ENCODE data around the gene IKZF3.

The IKZF3 gene

GRCh38 chr17:39744075-39744835 lies 119.9 kb downstream of the IKZF3 start:
- no peak for TF ChIP-seq CTCF (IDR thresholded peaks at IDR 0.05; ENCODE audit: insufficient read depth, low read length, poor library complexity, severe bottlenecking)

GRCh38 chr17:39742856-39743436 lies 121.2 kb downstream of the IKZF3 start:
- DNase-seq (ENCODE audit: extremely low read depth, insufficient read length): no peak
- Histone ChIP-seq H3K36me3 (ENCODE audit: control insufficient read depth, insufficient read depth, low read length) (no peaks in the 10 kb centered on the region), H3K27me3 (replicated peaks; ENCODE audit: control insufficient read depth, insufficient read depth, low read length) (no peaks in the 10 kb centered on the region), H3K4me3 (replicated peaks; ENCODE audit: low read depth, low read length) (no peak overlapping the region)
- no peak for TF ChIP-seq CTCF (IDR thresholded peaks at IDR 0.05; ENCODE audit: insufficient read depth, low read length, poor library complexity, severe bottlenecking)

More at GRCh38 chr17:39744075-39744835, 119.9 kb downstream of the IKZF3 start:
- Histone ChIP-seq H3K36me3 (ENCODE audit: control insufficient read depth, insufficient read depth, low read length) (no peaks in the 10 kb centered on the region), H3K27me3 (replicated peaks; ENCODE audit: control insufficient read depth, insufficient read depth, low read length) (no peaks in the 10 kb centered on the region), H3K4me3 (replicated peaks; ENCODE audit: low read depth, low read length) (no peak overlapping the region)
- no peak for DNase-seq (ENCODE audit: extremely low read depth, insufficient read length)

- no peaks in the 10 kb centered on the region for H3K36me3 ChIP-seq (ENCODE audit: control insufficient read depth, insufficient read depth, low read length)
- H3K27me3 ChIP-seq (replicated peaks; ENCODE audit: control insufficient read depth, insufficient read depth, low read length): no peaks in the 10 kb centered on the region
- H3K4me3 ChIP-seq (replicated peaks; ENCODE audit: low read depth, low read length): no peak overlapping the region
- TF ChIP-seq CTCF (IDR thresholded peaks at IDR 0.05; ENCODE audit: insufficient read depth, low read length, poor library complexity, severe bottlenecking): no peak
- no peak for DNase-seq (ENCODE audit: extremely low read depth, insufficient read length)
These were observed 121.8 kb downstream of the IKZF3 start for GRCh38 chr17:39742126-39742855.

- H3K36me3 ChIP-seq (ENCODE audit: control insufficient read depth, insufficient read depth, low read length): no peaks in the 10 kb centered on the region
- DNase-seq (ENCODE audit: extremely low read depth, insufficient read length): no peak
- TF ChIP-seq CTCF (IDR thresholded peaks at IDR 0.05; ENCODE audit: insufficient read depth, low read length, poor library complexity, severe bottlenecking): no peak
- no peaks in the 10 kb centered on the region for H3K27me3 ChIP-seq (replicated peaks; ENCODE audit: control insufficient read depth, insufficient read depth, low read length)
- no peak overlapping the region for H3K4me3 ChIP-seq (replicated peaks; ENCODE audit: low read depth, low read length)
These were observed 123.6 kb downstream of the IKZF3 start for GRCh38 chr17:39740357-39741111.

- Histone ChIP-seq H3K4me3 (replicated peaks; ENCODE audit: low read depth, low read length) (no peak overlapping the region), H3K27me3 (replicated peaks; ENCODE audit: control insufficient read depth, insufficient read depth, low read length) (no peaks in the 10 kb centered on the region), H3K36me3 (ENCODE audit: control insufficient read depth, insufficient read depth, low read length) (no peaks in the 10 kb centered on the region)
- no peak for DNase-seq (ENCODE audit: extremely low read depth, insufficient read length)
- TF ChIP-seq CTCF (IDR thresholded peaks at IDR 0.05; ENCODE audit: insufficient read depth, low read length, poor library complexity, severe bottlenecking): no peak
These were observed 124.2 kb downstream of the IKZF3 start for GRCh38 chr17:39739885-39740356.

Data from GM06990 (cell line).